ENCODE data around the gene CSNK2A1. TPM values are rescaled to one million over a fixed set of nuclear protein-coding genes. Genes with fewer than 3 reads are reported as not detected.

Gene CSNK2A1
- total and polyA plus RNA-seq, 3 experiments from 2014 or later, result 53.1 to 173 (median 172) TPM

DNA sequence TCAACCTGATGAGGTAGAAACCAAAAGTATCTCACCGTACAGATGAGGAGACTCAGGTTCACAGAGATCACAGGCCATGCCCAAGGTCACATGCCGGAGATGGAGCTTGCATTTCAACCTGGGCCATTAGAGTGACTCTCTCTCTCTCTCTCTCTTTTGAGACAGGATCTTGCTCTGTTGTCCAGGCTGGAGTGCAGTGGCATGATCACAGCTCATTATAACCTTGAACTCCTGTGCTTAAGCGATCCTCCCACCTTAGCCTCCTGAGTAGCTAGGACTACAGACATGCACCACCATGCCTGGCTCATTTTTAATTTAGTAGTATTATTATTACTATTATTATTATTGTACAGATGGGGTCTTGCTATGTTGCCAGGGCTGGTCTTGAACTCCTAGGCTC, 2.8 kb upstream of the CSNK2A1 start:
- ChIA-PET POLR2A (no interaction called here), CTCF (interaction anchor here (0.6 kb wide), 1 partner anchor 16 kb away, joined by 3 read pairs; no protein-coding TSS in a partner anchor)

DNA sequence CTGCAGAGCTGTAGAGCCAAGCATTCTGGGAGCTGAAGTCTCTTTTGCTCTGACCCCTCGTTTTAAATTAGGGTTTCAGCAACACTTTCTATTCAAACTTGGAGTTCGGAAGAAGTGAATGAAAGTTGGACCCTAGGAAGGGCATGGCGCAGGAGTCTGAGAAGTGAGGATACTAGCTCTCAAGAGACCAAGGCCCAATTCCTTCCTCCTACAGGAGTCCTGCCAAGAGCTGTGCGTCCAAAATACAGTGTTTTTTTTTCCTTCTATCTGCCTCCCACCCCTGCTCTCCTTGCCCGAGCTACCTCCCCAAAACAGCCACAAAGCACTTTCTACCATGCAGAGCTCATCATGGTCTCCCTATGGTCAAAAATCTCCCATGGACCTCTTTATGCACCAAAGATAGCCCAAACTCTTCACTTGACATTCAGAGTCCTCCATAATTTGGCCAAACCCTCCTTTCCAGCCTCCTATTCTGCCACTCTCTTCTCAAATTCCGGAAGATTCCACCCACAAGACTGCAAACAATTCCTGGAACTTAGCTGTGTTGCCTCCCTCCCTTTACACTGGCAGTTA, 649 bp upstream of the CSNK2A1 start:
- Mint-ChIP-seq H3K36me3 (peaks cover 3 to 12% (median 9%) of the 10 kb centered on the region in 3 donors), H3K9me3 (no peaks in the 10 kb centered on the region), H3K4me1 (peaks cover 42 to 52% (median 49%) of the 10 kb centered on the region in 3 donors), H3K27me3 (peaks cover 1 to 4% of the 10 kb centered on the region in 2 donors), H3K27ac (peak overlapping the region; percentile 97 to 100 (median 99)), H3K4me3 (peak overlapping the region; percentile 79 to 100 (median 90))
- Histone ChIP-seq H3K27me3 (ENCODE audit: insufficient read depth, low read length, poor library complexity, severe bottlenecking) (no peaks in the 10 kb centered on the region), H3K9me3 (ENCODE audit: low read length) (no peaks in the 10 kb centered on the region), H3K27ac (ENCODE audit: low read depth, low read length) (peak overlapping the region; percentile 92), H3K4me1 (ENCODE audit: insufficient read depth, low read length) (peaks cover 42% of the 10 kb centered on the region), H3K36me3 (ENCODE audit: insufficient read depth, low read length) (no peaks in the 10 kb centered on the region), H3K4me3 (ENCODE audit: low read length) (peak overlapping the region; percentile 68)
- CTCF ChIA-PET, result interaction anchor here (1.0 to 1.8 kb wide), 3 partner anchors 107 to 214 kb away, joined by 3 to 5 read pairs (median 3); no protein-coding TSS in a partner anchor
- POLR2A ChIA-PET, result interaction anchor here (0.6 to 0.8 kb wide), 2 partner anchors 163 to 218 kb away, joined by 3 read pairs; partner anchors contain the start of gene TRIB3
- DNase-seq, result no peak

More for the DNA sequence above, 2.8 kb upstream of the CSNK2A1 start:
- Mint-ChIP-seq H3K27me3 (peaks cover 11 to 18% of the 10 kb centered on the region in 2 donors), H3K27ac (no peak overlapping the region), H3K9me3 (no peaks in the 10 kb centered on the region), H3K4me3 (peak overlapping the region in 2 of 7 donors; percentile 17 to 34), H3K36me3 (peaks cover 3 to 10% (median 7%) of the 10 kb centered on the region in 3 donors), H3K4me1 (peaks cover 28 to 31% (median 28%) of the 10 kb centered on the region in 3 donors)
- Histone ChIP-seq H3K9me3 (ENCODE audit: low read length) (no peaks in the 10 kb centered on the region), H3K4me3 (ENCODE audit: low read length) (no peak overlapping the region), H3K36me3 (ENCODE audit: insufficient read depth, low read length) (no peaks in the 10 kb centered on the region), H3K27ac (ENCODE audit: low read depth, low read length) (no peak overlapping the region), H3K4me1 (ENCODE audit: insufficient read depth, low read length) (peaks cover 22% of the 10 kb centered on the region), H3K27me3 (ENCODE audit: insufficient read depth, low read length, poor library complexity, severe bottlenecking) (peaks cover 4% of the 10 kb centered on the region)
- no peak for DNase-seq

DNA sequence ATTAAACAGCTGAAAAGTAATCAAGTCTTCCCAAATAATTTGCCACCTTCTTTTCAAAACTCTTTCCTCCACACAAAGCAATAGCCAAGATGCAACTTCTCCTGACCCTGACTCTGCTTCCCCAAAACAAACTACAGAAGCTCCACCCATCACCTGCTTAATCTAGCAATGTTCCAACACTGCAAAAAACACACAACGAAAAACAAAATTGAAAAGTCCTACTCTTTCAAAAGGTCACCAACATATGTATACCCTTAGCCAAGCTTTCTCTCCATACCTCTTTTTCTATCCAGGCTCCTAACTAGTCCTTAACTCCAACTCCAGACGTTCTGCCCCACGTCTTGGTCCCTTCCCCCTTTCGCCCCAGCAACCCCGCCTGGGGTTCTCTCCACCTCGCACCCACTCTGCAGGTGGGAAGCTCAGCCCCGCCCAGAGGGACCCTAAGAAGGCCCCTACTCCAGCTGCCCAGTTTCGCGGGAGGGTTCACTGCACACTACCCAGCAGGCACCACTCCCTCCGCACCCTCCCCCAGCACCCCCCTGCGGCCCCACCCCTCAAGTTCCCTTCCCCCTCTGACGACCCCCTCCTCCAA, 717 bp downstream of the CSNK2A1 start:
- Histone ChIP-seq H3K4me3 (ENCODE audit: low read length) (peak overlapping the region; percentile 68), H3K4me1 (ENCODE audit: insufficient read depth, low read length) (peaks cover 48% of the 10 kb centered on the region), H3K9me3 (ENCODE audit: low read length) (no peaks in the 10 kb centered on the region), H3K27ac (ENCODE audit: low read depth, low read length) (peak overlapping the region; percentile 92), H3K27me3 (ENCODE audit: insufficient read depth, low read length, poor library complexity, severe bottlenecking) (no peaks in the 10 kb centered on the region), H3K36me3 (ENCODE audit: insufficient read depth, low read length) (no peaks in the 10 kb centered on the region)
- peak overlapping the region; percentile 5 to 100 (median 84) for H3K27ac Mint-ChIP-seq
- peak overlapping the region; percentile 79 to 100 (median 90) for H3K4me3 Mint-ChIP-seq
- peaks cover 3 to 17% (median 12%) of the 10 kb centered on the region in 3 donors for H3K36me3 Mint-ChIP-seq
- ChIA-PET CTCF (interaction anchor here (1.2 to 1.8 kb wide), 2 partner anchors 103 to 212 kb away, joined by 3 to 5 read pairs; no protein-coding TSS in a partner anchor), POLR2A (interaction anchor here (0.6 kb wide), 1 partner anchor 52 kb away, joined by 4 read pairs; no protein-coding TSS in a partner anchor)
- H3K27me3 Mint-ChIP-seq, result peaks cover 1 to 4% of the 10 kb centered on the region in 2 donors
- H3K9me3 Mint-ChIP-seq, result no peaks in the 10 kb centered on the region
- peak in 3 of 5 donors; percentile 5 to 52 (median 5) for DNase-seq
- peaks cover 54 to 65% (median 63%) of the 10 kb centered on the region in 3 donors for H3K4me1 Mint-ChIP-seq

DNA sequence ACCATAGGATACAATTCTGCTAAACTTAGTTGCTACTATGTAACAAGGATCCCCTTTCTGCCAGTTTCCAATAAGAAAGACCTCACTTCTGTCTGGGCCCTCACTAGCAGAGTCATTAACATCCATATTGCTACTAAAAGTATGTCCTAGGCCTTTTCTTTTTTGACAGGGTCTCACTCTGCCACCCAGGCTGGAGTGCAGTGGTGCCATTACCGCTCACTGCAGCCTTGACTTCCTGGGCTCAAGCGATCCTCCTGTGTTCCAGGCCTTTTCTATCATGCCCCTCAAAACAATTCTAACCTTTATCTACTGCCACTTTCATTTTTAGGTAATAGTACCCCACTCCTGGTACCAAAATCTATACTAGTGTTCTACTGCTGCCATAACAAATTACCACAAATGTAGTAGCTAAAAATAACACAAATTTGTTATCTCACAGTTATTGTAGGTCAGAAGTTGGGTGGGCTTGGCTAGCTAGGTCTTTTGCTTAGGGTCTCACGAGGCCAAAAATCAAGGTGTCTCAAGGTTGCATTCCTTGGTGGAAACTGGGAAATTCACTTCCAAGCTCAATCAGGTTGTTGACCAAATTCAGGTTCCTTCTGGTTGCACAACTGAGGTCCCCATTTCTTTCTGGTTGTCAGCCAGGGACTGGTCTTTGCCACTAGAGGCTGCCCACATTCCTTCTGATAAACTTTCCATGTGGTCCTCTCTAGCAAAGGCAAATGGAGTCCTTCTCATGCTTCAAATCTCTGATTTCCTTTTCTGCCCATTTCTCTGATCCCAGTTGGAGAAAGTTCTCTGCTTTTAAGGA, 3.0 kb downstream of the CSNK2A1 start:
- Histone ChIP-seq H3K36me3 (ENCODE audit: insufficient read depth, low read length) (no peaks in the 10 kb centered on the region), H3K4me3 (ENCODE audit: low read length) (no peak overlapping the region), H3K27ac (ENCODE audit: low read depth, low read length) (no peak overlapping the region), H3K4me1 (ENCODE audit: insufficient read depth, low read length) (peaks cover 67% of the 10 kb centered on the region), H3K27me3 (ENCODE audit: insufficient read depth, low read length, poor library complexity, severe bottlenecking) (no peaks in the 10 kb centered on the region), H3K9me3 (ENCODE audit: low read length) (no peaks in the 10 kb centered on the region)
- H3K36me3 Mint-ChIP-seq, result peaks cover 0 to 17% (median 14%) of the 10 kb centered on the region in 3 donors
- ChIA-PET POLR2A (no interaction called here), CTCF (no interaction called here)
- DNase-seq, result no peak
- H3K27me3 Mint-ChIP-seq, result no peaks in the 10 kb centered on the region
- H3K4me1 Mint-ChIP-seq, result peaks cover 76 to 88% (median 86%) of the 10 kb centered on the region in 3 donors
- no peaks in the 10 kb centered on the region for H3K9me3 Mint-ChIP-seq
- peak overlapping the region in 2 of 7 donors; percentile 26 to 79 for H3K4me3 Mint-ChIP-seq
- peak overlapping the region in 1 of 8 donors; percentile 12 for H3K27ac Mint-ChIP-seq

- no peaks in the 10 kb centered on the region for H3K9me3 ChIP-seq (ENCODE audit: low read length)
- peak overlapping the region in 1 of 7 donors; percentile 3 for H3K4me3 Mint-ChIP-seq
- ChIA-PET POLR2A (no interaction called here), CTCF (no interaction called here)
- peaks cover 68% of the 10 kb centered on the region for H3K4me1 ChIP-seq (ENCODE audit: insufficient read depth, low read length)
- H3K36me3 ChIP-seq (ENCODE audit: insufficient read depth, low read length), result no peaks in the 10 kb centered on the region
- peak overlapping the region in 2 of 8 donors; percentile 44 to 49 for H3K27ac Mint-ChIP-seq
- H3K27me3 Mint-ChIP-seq, result no peaks in the 10 kb centered on the region
- H3K36me3 Mint-ChIP-seq, result peaks cover 0 to 19% (median 14%) of the 10 kb centered on the region in 3 donors
- no peak for DNase-seq
- no peaks in the 10 kb centered on the region for H3K9me3 Mint-ChIP-seq
- no peaks in the 10 kb centered on the region for H3K27me3 ChIP-seq (ENCODE audit: insufficient read depth, low read length, poor library complexity, severe bottlenecking)
- no peak overlapping the region for H3K4me3 ChIP-seq (ENCODE audit: low read length)
- H3K27ac ChIP-seq (ENCODE audit: low read depth, low read length), result no peak overlapping the region
- H3K4me1 Mint-ChIP-seq, result peaks cover 79 to 96% (median 91%) of the 10 kb centered on the region in 3 donors
These were observed 3.7 kb downstream of the CSNK2A1 start for GRCh38 chr20:539848-540247.

- H3K36me3 ChIP-seq (ENCODE audit: insufficient read depth, low read length), result no peaks in the 10 kb centered on the region
- H3K27ac Mint-ChIP-seq, result peak overlapping the region in 1 of 8 donors; percentile 49
- H3K4me1 Mint-ChIP-seq, result peaks cover 76 to 95% (median 92%) of the 10 kb centered on the region in 3 donors
- no peaks in the 10 kb centered on the region for H3K9me3 Mint-ChIP-seq
- H3K9me3 ChIP-seq (ENCODE audit: low read length), result no peaks in the 10 kb centered on the region
- no peak overlapping the region for H3K4me3 ChIP-seq (ENCODE audit: low read length)
- DNase-seq, result no peak
- no peak overlapping the region for H3K27ac ChIP-seq (ENCODE audit: low read depth, low read length)
- peaks cover 0 to 23% (median 14%) of the 10 kb centered on the region in 3 donors for H3K36me3 Mint-ChIP-seq
- CTCF ChIA-PET, result no interaction called here
- H3K27me3 ChIP-seq (ENCODE audit: insufficient read depth, low read length, poor library complexity, severe bottlenecking), result no peaks in the 10 kb centered on the region
- H3K27me3 Mint-ChIP-seq, result no peaks in the 10 kb centered on the region
- POLR2A ChIA-PET, result no interaction called here
- H3K4me1 ChIP-seq (ENCODE audit: insufficient read depth, low read length), result peaks cover 64% of the 10 kb centered on the region
- H3K4me3 Mint-ChIP-seq, result peak overlapping the region in 2 of 7 donors; percentile 12 to 33
These were observed 4.4 kb downstream of the CSNK2A1 start for GRCh38 chr20:539191-539590.

DNA sequence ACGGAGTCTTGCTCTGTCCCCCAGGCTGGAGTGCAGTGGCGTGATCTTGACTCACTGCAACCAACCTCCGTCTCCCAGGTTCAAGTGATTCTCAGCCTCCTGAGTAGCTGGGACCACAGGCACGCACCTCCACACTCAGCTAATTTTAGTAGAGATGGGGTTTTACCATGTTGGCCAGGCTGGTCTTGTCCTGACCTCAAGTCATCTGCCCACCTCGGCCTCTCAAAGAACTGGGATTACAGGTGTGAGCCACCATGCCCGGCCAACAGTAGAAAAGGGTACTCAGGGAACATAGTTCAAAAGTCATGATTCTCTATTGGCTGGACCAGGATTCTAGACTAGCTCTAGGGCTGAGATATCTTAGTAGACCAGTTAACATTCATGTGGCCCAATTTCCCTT, 5.6 kb downstream of the CSNK2A1 start:
- no peak for DNase-seq
- ChIA-PET POLR2A (no interaction called here), CTCF (interaction anchor here (0.6 kb wide), 1 partner anchor 84 kb away, joined by 3 read pairs; no protein-coding TSS in a partner anchor)
- Mint-ChIP-seq H3K4me3 (peak overlapping the region in 5 of 7 donors; percentile 6 to 53 (median 24)), H3K9me3 (no peaks in the 10 kb centered on the region), H3K36me3 (peaks cover 0 to 21% (median 14%) of the 10 kb centered on the region in 3 donors), H3K4me1 (peaks cover 78 to 98% (median 96%) of the 10 kb centered on the region in 3 donors), H3K27me3 (no peaks in the 10 kb centered on the region), H3K27ac (peak overlapping the region in 5 of 8 donors; percentile 30 to 39 (median 36))
- Histone ChIP-seq H3K36me3 (ENCODE audit: insufficient read depth, low read length) (no peaks in the 10 kb centered on the region), H3K4me3 (ENCODE audit: low read length) (no peak overlapping the region), H3K9me3 (ENCODE audit: low read length) (no peaks in the 10 kb centered on the region), H3K27ac (ENCODE audit: low read depth, low read length) (no peak overlapping the region), H3K27me3 (ENCODE audit: insufficient read depth, low read length, poor library complexity, severe bottlenecking) (no peaks in the 10 kb centered on the region), H3K4me1 (ENCODE audit: insufficient read depth, low read length) (peaks cover 69% of the 10 kb centered on the region)
